ENCODE results near the gene FOXRED1.

Gene FOXRED1

DNA sequence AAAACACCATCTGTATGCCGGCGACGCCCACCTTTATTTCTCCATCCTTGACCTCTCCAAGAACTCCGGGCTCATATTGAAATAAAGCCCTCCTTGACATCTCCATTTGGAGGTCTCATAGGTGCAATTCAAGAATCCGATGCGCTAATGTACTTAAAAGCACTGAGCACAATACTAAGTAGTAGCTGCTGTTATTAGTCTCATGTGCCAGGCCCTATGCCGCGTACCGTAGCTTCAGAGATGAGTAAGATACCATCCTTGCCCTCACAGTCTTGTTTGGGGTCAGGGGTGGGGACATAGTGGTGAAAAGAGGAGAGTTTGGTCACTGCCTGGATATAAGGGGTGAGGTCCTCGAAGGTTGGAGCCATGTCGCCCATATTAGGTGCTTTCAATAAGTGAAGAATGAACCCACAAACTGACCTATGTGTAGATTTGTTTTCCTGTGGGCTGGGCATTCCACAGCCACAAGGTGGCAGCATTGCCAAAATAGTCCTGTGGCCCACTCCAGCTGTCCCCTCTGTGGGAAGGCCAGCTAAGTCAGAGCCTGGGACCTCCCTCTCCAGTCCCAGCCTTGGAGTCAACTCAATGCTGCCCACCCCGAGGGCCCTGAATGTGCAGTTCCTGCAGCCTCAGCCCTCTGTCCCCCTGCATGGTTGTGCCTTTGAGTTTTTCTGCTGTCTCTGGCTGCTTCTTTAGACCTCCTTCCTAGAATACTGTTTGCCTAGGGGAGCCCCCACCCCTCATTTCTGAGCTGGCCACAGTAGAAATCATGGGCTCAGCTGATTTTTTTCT is 41.4 kb downstream of the FOXRED1 start:
- Histone ChIP-seq H3K9me3 (ENCODE audit: control insufficient read depth, insufficient read depth, low read length) (no peaks in the 10 kb centered on the region), H3K27ac (ENCODE audit: low read length) (no peak overlapping the region), H3K4me1 (ENCODE audit: control insufficient read depth, insufficient read depth, low read length) (no peaks in the 10 kb centered on the region), H3K4me3 (ENCODE audit: low read length) (no peak overlapping the region), H3K27me3 (ENCODE audit: control insufficient read depth, insufficient read depth, low read length) (no peaks in the 10 kb centered on the region), H3K36me3 (ENCODE audit: control insufficient read depth, insufficient read depth, low read length) (0 out of 2 replicates have a peak, but pooled peaks cover 2% of the 10 kb centered on the region)
- DNase-seq (ENCODE audit: low read depth, low spot score), result peak; percentile 63
- no CpG with 5 or more reads among the region's 12 CpGs for WGBS (ENCODE audit: insufficient coverage, insufficient read length)

DNA sequence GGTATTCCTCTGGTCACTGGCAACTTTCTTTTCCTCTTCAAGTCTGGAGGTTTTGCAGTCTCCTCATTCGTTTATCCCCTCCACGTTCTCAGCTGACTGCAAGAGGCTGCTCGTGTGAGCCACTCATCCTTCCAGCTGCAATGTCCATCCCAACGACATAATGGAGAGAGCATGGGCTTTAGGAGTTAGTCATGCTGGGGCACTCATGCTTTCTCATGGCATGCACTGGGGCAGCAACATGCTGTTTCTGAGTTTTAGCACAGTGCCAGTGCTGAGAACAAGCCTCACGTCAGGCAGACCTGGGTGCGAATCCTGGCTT is 42.0 kb downstream of the FOXRED1 start:
- no CpG with 5 or more reads among the region's 6 CpGs for WGBS (ENCODE audit: insufficient coverage, insufficient read length)
- Histone ChIP-seq H3K9me3 (ENCODE audit: control insufficient read depth, insufficient read depth, low read length) (no peaks in the 10 kb centered on the region), H3K27ac (ENCODE audit: low read length) (no peak overlapping the region), H3K36me3 (ENCODE audit: control insufficient read depth, insufficient read depth, low read length) (0 out of 2 replicates have a peak, but pooled peaks cover 2% of the 10 kb centered on the region), H3K4me3 (ENCODE audit: low read length) (no peak overlapping the region), H3K4me1 (ENCODE audit: control insufficient read depth, insufficient read depth, low read length) (no peaks in the 10 kb centered on the region), H3K27me3 (ENCODE audit: control insufficient read depth, insufficient read depth, low read length) (no peaks in the 10 kb centered on the region)
- DNase-seq (ENCODE audit: low read depth, low spot score), result no peak

DNA sequence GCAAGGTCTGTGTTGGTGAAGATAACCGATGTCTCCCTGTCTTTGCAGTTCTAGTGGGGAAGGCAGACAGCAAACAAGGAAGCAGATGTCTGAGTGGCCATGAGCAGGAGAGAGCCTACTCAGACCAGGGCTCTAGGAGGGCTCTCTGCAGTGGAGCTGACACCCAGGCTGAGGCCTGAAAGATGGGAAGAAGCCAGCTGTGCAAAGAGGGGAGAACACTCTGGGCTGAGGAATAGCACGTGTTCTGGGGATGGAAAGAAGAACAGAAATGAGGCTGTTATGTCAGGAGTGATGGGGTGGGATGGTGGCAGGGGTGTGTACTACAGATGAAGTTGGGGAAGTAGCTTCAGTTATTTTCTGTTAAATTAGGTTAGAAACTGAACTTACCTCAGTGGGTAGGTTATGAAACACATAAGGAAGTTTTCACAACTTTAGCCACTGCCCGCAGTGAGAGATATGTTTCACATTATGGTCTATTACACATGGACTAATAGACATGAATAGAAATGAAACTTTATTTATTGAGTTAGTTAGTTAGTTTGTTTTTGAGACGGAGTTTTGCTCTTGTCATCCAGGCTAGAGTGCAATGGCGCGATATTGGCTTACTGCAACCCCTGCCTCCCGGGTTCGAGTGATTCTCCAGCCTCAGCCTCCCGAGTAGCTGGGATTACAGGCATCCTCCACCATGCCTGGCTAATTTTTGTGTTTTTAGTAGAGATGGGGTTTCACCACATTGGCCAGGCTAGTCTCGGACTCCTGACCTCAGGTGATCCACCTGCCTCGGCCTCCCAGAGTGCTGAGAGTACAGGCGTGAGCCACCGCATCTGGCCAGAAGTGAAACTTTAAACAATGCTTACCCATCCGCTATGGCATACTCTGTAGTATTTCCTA is 42.7 kb downstream of the FOXRED1 start:
- WGBS (ENCODE audit: insufficient coverage, insufficient read length), result no CpG with 5 or more reads among the region's 14 CpGs
- Histone ChIP-seq H3K27me3 (ENCODE audit: control insufficient read depth, insufficient read depth, low read length) (no peaks in the 10 kb centered on the region), H3K4me1 (ENCODE audit: control insufficient read depth, insufficient read depth, low read length) (no peaks in the 10 kb centered on the region), H3K9me3 (ENCODE audit: control insufficient read depth, insufficient read depth, low read length) (no peaks in the 10 kb centered on the region), H3K36me3 (ENCODE audit: control insufficient read depth, insufficient read depth, low read length) (0 out of 2 replicates have a peak, but pooled peaks cover 2% of the 10 kb centered on the region), H3K27ac (ENCODE audit: low read length) (no peak overlapping the region), H3K4me3 (ENCODE audit: low read length) (no peak overlapping the region)
- DNase-seq (ENCODE audit: low read depth, low spot score), result no peak

DNA sequence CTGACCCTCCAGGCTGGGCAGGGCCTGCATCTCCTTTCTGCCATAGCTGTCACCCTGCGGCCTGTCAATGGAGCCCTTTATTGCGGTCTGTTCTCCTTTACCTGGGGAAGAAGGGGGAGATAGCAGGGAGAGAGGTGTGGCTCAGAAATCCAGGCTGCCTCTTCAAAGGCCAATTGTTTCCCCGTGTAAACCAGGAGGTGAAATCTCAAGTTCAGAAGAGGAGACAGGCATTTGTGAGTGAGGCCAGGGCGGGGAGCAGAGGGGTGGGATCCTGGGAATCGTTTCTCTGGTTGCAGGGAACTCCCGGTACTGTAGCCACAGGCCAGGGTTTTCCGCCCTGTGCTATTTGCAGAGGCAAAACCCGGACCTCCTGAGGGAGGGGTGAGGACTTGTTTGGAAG is 44.0 kb downstream of the FOXRED1 start:
- H3K4me3 ChIP-seq (ENCODE audit: low read length), result no peak overlapping the region
- no peak overlapping the region for H3K27ac ChIP-seq (ENCODE audit: low read length)
- no peaks in the 10 kb centered on the region for H3K27me3 ChIP-seq (ENCODE audit: control insufficient read depth, insufficient read depth, low read length)
- DNase-seq (ENCODE audit: low read depth, low spot score), result no peak
- no peaks in the 10 kb centered on the region for H3K9me3 ChIP-seq (ENCODE audit: control insufficient read depth, insufficient read depth, low read length)
- no peaks in the 10 kb centered on the region for H3K4me1 ChIP-seq (ENCODE audit: control insufficient read depth, insufficient read depth, low read length)
- 0 out of 2 replicates have a peak, but pooled peaks cover 2% of the 10 kb centered on the region for H3K36me3 ChIP-seq (ENCODE audit: control insufficient read depth, insufficient read depth, low read length)
- no CpG with 5 or more reads among the region's 8 CpGs for WGBS (ENCODE audit: insufficient coverage, insufficient read length)

DNA sequence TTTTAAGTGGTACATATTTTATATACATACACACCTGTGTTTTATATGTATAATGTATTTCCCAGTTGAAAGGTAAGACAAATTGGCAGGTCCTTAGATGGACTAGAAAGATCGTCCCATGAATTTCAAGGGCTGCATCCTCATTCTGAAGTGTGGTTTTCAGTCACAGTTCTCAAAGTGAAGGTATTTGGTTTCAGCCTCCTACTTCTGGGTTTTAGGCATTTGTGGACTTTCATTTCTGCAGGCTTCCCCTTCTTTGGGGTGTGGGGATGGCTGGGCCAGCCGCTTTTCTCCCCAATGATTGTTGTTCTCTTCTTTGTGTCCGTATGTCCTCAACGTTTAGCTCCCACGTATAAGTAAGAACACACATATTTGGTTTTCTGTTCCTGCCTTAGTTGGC is 44.9 kb downstream of the FOXRED1 start:
- H3K4me1 ChIP-seq (ENCODE audit: control insufficient read depth, insufficient read depth, low read length), result no peaks in the 10 kb centered on the region
- no peak overlapping the region for H3K4me3 ChIP-seq (ENCODE audit: low read length)
- 0 out of 2 replicates have a peak, but pooled peaks cover 2% of the 10 kb centered on the region for H3K36me3 ChIP-seq (ENCODE audit: control insufficient read depth, insufficient read depth, low read length)
- no peaks in the 10 kb centered on the region for H3K27me3 ChIP-seq (ENCODE audit: control insufficient read depth, insufficient read depth, low read length)
- DNase-seq (ENCODE audit: low read depth, low spot score), result no peak
- WGBS (ENCODE audit: insufficient coverage, insufficient read length), result no CpG with 5 or more reads among the region's 5 CpGs
- no peak overlapping the region for H3K27ac ChIP-seq (ENCODE audit: low read length)
- no peaks in the 10 kb centered on the region for H3K9me3 ChIP-seq (ENCODE audit: control insufficient read depth, insufficient read depth, low read length)

DNA sequence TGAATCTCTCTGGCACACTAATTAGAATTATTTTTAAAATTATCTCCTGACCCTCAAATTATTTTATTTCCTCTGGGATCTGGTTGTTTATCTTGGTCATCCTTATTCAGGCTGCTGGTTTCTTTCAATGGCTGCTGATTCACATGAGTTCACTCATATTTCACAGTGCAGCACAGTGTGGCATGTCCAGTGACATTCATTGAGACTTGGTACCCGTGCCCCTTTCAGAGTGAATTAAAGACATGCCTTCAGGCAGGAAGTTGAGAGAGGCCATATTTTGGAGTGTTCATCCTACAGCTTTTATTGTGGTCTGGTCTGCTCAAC is 48.4 kb downstream of the FOXRED1 start:
- no CpG with 5 or more reads among the region's 1 CpG for WGBS (ENCODE audit: insufficient coverage, insufficient read length)
- Histone ChIP-seq H3K36me3 (ENCODE audit: control insufficient read depth, insufficient read depth, low read length) (no peaks in the 10 kb centered on the region), H3K27ac (ENCODE audit: low read length) (no peak overlapping the region), H3K4me1 (ENCODE audit: control insufficient read depth, insufficient read depth, low read length) (no peaks in the 10 kb centered on the region), H3K9me3 (ENCODE audit: control insufficient read depth, insufficient read depth, low read length) (no peaks in the 10 kb centered on the region), H3K27me3 (ENCODE audit: control insufficient read depth, insufficient read depth, low read length) (no peaks in the 10 kb centered on the region), H3K4me3 (ENCODE audit: low read length) (no peak overlapping the region)
- DNase-seq (ENCODE audit: low read depth, low spot score), result no peak

DNA sequence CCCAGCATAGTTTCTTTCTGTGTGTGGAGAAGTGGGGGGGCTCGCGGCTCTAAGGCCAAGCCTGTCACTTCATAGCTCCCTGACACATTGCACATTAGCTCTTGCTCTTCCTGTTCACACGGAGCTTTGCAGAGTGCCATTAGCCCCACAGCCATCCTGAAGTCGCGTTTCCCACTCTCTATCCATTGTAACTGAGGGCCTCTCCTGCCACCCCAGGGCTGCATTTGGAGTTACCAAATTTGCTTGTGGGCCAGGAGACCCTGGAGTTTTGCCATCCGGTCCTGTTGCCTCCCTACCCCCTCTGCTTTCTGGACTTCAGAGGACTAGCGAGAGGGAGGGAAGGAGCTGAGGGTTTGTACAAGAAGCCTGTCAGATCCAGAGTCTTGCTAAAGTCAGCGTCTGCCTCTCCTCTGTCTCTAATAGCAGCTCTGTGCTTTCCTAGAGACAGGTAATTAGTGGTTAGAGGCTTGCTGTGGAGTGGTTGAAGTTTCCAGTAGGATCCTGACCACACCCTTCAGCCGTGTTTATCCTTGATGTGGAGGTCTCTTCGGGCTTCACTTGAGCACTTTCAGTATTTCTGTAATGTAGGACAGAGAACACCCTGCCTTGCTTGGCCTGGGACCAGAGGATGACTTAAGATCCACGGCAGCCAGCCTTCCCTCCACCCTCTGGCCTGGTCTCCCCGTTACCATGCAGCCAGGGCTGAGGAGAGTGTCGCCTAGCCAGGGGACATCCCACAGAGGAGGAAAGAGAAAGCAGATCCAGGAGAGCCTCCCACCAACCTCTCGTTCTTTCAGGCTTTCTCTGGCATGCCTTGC is 49.0 kb downstream of the FOXRED1 start:
- no peaks in the 10 kb centered on the region for H3K9me3 ChIP-seq (ENCODE audit: control insufficient read depth, insufficient read depth, low read length)
- WGBS (ENCODE audit: insufficient coverage, insufficient read length), result no CpG with 5 or more reads among the region's 14 CpGs
- H3K36me3 ChIP-seq (ENCODE audit: control insufficient read depth, insufficient read depth, low read length), result no peaks in the 10 kb centered on the region
- no peak overlapping the region for H3K4me3 ChIP-seq (ENCODE audit: low read length)
- no peaks in the 10 kb centered on the region for H3K4me1 ChIP-seq (ENCODE audit: control insufficient read depth, insufficient read depth, low read length)
- H3K27me3 ChIP-seq (ENCODE audit: control insufficient read depth, insufficient read depth, low read length), result no peaks in the 10 kb centered on the region
- H3K27ac ChIP-seq (ENCODE audit: low read length), result no peak overlapping the region
- no peak for DNase-seq (ENCODE audit: low read depth, low spot score)

DNA sequence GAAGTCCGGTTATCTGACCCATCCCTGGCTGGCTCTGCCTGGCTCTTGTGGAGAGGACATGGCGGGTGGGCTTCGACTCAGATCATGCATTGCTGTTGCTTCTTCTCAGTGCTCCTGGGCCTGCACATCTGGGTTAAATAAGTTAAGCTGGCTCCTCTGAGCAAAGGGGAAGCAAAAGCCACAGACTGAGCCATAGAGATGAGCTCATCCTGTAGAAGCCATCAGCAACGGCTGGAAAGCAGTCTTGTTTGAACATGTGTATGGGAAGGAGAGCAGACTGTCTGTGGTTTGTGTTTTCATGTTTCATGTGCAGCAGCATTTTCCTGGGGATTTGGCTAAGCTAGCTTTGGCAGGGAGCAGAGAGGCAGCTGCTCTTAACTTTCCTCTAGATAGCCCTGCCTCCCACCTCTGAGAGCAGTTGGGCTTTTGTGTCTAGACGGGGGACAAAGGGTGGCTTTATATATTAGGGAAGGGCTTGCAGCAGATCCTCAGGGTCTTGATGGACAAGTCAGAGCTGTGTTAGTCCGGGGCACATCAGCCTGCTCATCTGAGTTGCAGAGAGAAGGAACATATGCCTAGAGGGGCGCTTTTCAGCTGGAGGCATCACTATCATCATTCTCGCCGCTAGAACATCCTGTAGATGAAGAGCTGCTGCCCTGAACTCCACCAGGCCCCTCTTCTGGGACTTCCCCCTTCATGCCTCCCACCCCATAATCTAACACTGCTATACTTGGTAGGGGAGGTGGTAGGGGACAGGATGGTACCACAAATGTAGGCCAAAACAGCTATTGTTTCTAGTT is 49.8 kb downstream of the FOXRED1 start:
- no peak overlapping the region for H3K4me3 ChIP-seq (ENCODE audit: low read length)
- DNase-seq (ENCODE audit: low read depth, low spot score), result no peak
- H3K36me3 ChIP-seq (ENCODE audit: control insufficient read depth, insufficient read depth, low read length), result no peaks in the 10 kb centered on the region
- H3K27me3 ChIP-seq (ENCODE audit: control insufficient read depth, insufficient read depth, low read length), result no peaks in the 10 kb centered on the region
- no peaks in the 10 kb centered on the region for H3K4me1 ChIP-seq (ENCODE audit: control insufficient read depth, insufficient read depth, low read length)
- no peak overlapping the region for H3K27ac ChIP-seq (ENCODE audit: low read length)
- no CpG with 5 or more reads among the region's 9 CpGs for WGBS (ENCODE audit: insufficient coverage, insufficient read length)
- H3K9me3 ChIP-seq (ENCODE audit: control insufficient read depth, insufficient read depth, low read length), result no peaks in the 10 kb centered on the region

DNA sequence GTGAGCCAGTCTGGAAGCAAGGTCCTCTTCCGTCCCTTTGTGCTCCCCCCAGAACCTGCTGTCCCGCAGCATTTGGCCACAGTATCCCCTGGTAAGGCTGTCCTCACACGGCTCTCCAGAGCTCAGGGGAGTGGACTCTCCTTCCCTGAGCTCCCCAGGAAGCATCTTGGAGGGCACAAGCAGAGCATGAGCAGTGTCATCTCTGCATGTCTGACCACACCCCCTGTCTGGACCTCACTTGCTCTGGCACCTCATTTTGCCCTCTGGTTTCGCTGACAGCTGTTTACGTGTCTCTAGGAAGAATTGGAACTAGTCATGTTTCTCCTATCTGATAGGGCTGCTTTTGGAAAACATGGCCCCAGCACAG is 50.4 kb downstream of the FOXRED1 start:
- H3K27ac ChIP-seq (ENCODE audit: low read length), result no peak overlapping the region
- WGBS (ENCODE audit: insufficient coverage, insufficient read length), result no CpG with 5 or more reads among the region's 5 CpGs
- no peak overlapping the region for H3K4me3 ChIP-seq (ENCODE audit: low read length)
- H3K4me1 ChIP-seq (ENCODE audit: control insufficient read depth, insufficient read depth, low read length), result no peaks in the 10 kb centered on the region
- no peaks in the 10 kb centered on the region for H3K9me3 ChIP-seq (ENCODE audit: control insufficient read depth, insufficient read depth, low read length)
- H3K36me3 ChIP-seq (ENCODE audit: control insufficient read depth, insufficient read depth, low read length), result no peaks in the 10 kb centered on the region
- DNase-seq (ENCODE audit: low read depth, low spot score), result no peak
- H3K27me3 ChIP-seq (ENCODE audit: control insufficient read depth, insufficient read depth, low read length), result no peaks in the 10 kb centered on the region

DNA sequence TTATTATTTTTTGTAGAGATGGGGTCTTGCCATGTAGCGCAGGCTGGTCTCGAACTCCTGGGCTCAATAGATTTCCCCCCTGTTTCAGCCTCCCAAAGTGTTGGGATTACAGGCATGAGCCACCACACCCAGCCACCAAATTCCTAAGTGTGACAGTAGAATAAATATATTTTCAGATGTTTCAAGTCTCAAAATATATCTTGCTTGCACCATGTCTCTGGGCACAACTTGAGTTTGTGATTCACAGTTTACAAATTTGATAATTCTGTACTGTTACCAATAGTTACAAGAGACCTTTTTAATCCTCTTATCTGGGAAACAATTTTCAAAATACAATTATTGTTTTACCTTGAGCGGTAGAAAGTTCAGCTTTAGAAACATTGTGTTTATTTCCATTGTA is 54.0 kb downstream of the FOXRED1 start:
- Histone ChIP-seq H3K27me3 (ENCODE audit: control insufficient read depth, insufficient read depth, low read length) (no peaks in the 10 kb centered on the region), H3K27ac (ENCODE audit: low read length) (no peak overlapping the region), H3K36me3 (ENCODE audit: control insufficient read depth, insufficient read depth, low read length) (no peaks in the 10 kb centered on the region), H3K9me3 (ENCODE audit: control insufficient read depth, insufficient read depth, low read length) (no peaks in the 10 kb centered on the region), H3K4me1 (ENCODE audit: control insufficient read depth, insufficient read depth, low read length) (no peaks in the 10 kb centered on the region), H3K4me3 (ENCODE audit: low read length) (no peak overlapping the region)
- DNase-seq (ENCODE audit: low read depth, low spot score), result no peak
- no CpG with 5 or more reads among the region's 3 CpGs for whole genome bisulfite sequencing (ENCODE audit: insufficient coverage, insufficient read length)
